KBM-7 (cell line): ENCODE data around the gene ATF7.
"Not testable (repeated sequence)": the region's sequence is repeated elsewhere in the genome, so short reads cannot be mapped to it uniquely, and the experiment has no call there.

ENCODE experiments used
- DNase-seq: peaks from one replicate; pipeline ENCODE4 v3.0.0-alpha.2; 2015
- in situ Hi-C: fragments of 300-500 bp; cut with MboI; formaldehyde crosslinking; loops from 2 replicates; pipeline ENCODE4 v1.14.3; 2020; ENCODE audit warnings: low sequenced_read_pairs, low pct_unique_long_range_greater_than_20kb, mixed read lengths

ATF7 gene

DNA sequence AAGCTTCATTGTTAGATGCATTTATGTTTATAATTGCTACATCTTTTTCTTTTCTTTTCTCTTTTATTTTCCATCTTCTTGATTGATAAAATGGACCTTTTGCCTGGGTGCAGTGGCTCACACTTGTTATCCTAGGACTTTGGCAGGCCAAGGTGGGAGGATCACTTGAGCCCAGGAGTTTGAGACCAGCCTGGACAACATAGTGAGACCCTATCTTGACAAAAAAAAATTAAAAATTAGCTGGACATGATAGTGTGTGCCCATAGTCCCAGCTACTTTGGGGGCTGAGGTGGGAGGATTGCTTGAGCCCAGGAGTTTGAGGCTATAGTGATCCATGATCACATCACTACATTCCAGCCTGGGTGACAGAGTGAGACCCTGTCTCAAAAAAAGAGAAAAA, 9.5 kb upstream of the ATF7 start:
- DNase-seq, in situ Hi-C loops: not testable (repeated sequence)

DNA sequence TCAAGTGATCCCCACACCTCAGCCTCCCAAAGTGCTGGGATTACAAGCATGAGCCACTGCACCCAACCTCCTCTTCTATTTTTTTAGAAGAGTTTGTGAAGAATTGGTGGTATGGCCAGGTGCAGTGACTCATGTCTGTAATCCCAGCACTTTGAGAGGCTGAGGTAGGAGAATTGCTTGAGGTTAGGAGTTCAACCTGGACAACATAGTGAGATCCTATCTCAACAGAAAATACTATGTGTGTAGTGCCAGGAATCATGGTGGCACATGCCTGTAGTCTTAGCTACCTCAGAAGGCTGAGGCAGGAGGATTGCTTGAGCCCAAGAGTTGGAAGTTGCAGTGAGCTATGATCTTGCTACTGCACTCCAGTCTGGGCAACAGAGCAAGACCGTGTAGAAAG, 5.5 kb upstream of the ATF7 start:
- in situ Hi-C loops: no loop called here
- DNase-seq: no peak

DNA sequence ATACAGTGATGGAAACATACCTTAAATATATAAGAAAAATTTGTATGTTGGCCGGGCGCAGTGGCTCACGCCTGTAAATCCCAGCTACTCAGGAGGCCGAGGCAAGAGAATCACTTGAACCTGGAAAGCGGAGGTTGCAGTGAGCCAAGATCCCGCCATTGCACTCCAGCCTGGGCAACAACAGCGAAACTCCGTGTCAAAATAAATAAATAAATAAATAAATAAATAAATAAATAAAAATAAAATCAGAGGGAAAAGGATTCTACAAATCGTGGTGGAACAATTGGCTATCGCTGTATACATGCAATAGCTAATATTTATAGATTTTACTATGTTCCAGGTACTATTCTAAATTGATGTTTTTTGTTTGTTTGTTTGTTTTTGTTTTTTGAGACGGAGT, 1.7 kb upstream of the ATF7 start:
- in situ Hi-C loops: no loop called here
- DNase-seq: no peak

DNA sequence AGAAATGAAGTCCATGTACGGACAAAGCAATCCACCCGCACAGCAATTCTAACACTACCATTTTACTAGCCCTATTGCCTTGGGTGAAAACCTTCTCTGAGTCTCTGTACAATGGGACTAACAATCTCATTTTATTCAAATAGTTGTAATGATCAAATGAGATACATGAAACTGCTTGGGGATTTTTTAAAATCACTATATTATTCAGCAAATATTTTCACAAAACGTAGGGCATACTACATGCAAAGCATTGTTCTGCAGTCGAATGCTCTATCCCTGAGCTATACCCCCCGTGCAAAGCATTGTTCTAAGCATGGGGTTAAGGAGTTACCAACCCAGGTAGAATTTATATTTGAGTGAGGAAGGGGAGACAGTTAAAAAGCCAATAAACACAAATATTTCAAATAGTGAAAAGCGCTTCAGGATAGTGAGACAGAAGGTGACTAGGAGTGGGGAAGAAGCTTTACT, 554 bp upstream of the ATF7 start:
- in situ Hi-C loops: no loop called here
- no peak for DNase-seq

DNA sequence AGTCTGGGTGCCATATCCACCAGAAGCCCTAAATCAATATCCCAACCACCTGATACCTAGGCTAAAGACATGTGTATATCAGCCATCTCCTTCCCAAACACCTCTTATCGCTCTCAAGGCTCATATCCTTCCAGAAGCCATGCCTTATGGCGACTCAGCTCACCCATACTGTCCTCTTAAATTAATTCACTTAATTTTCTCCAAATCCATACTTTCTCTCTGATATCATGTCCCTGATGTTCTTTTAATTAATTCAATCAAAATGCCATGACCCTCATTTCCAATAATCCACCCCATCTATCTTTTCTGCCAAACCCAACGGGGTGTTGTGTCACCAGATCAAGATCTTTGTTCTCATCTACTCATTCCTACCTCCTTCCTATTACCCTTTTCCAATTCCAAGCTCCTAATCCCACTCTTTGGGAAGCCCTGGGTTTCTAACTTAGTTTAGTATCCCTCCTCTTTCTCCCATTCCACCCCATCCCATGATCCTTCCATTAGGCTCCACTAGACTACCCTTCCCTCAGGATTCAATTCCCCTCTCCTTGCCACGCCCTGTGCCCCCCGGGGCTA, 723 bp downstream of the ATF7 start:
- no peak for DNase-seq
- in situ Hi-C loops: no loop called here

DNA sequence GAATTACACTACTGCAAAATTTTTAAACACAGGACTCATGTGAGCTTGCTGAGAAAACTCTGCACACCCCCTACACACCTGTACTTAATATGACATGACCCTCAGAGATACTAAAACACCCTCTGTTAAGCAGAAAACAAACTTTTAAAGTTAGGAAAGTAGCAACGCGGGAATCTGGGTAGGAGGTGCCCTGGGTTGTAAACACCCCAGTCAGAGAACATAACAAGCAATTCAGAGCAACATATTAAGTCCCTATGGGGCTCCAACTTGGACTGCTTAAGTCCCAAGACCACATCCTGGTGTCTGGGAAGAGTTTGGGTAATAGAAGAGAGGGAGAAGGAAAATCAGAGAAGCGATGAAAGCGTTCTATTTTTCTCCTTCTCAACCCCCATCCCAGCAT, 1.2 kb downstream of the ATF7 start:
- in situ Hi-C loops: no loop called here
- DNase-seq: no peak

DNA sequence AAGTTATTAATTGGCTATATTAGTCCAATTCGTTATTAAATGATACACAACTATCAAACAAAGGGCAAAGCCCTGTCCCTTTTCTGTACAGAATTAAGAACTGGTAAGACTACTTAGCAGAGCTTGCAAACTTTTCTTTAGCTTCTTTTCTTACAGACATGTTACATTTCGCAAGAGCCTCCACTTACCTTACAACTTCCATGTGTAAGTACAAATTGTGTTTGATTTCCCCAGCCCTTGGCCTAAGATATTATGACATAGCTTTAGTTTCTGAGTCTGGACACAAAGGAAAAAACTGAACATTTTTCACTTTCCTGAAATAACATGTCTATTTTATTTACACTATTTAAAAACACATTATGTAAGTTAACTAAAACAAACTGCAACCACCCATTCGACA, 1.7 kb downstream of the ATF7 start:
- in situ Hi-C loops: no loop called here
- DNase-seq: no peak

DNA sequence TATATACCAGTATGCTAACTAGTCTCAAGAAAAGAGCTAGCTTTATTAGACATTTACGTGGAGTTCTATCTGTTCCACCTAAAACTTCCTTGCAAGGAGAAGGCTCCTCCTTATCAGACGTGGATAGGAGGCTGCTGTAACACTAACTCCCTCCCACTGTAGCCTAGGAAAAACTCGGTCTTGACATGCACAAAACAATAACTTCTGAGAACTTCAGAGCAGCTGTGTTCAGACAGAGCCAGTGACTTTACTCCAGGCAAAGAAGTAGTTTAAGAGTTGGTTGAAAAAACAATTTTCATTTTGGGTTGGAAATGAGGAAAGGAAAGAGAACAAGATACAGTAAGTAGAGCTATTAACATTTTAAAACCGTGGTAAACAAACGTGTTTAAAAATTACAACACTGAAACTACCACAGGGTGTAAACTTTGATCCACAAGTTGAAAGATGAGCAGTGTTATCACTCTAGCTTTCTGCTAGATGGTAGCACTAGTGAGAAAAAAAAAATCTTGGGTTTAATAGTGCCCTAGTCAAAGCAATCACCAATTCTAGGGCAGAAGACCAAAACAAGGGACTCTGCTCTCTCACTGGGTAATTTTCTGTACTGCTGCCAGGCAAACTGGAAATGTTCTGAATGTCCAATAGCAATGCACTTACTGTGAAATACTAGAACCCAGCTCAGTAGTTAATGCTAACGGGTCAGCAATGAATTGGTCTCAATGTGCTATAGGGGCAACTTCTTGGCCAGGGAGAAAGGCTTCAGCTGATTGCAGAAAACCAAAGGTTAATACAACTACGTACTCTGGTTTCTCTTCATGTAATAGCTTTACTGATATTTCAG, 2.4 kb downstream of the ATF7 start:
- peak; percentile 57 for DNase-seq

DNA sequence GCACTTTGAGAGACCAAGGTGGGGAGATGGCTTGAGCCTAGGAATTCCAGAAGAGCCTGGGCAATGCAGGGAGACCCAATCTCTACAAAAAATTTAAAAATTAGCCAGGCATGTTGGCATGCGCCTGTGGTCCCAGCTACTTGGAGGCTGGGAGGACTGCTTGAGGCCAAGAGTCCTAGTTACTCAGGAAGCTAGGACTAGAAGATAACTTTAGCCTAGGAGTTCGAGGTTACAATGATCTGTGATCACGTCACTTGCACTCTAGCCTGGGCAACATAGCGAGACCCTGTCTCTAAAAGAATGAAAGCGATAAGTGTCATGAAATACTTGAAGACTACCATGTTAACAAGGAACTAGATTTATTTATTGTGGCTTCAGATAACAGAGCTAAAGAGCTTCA, 3.5 kb downstream of the ATF7 start:
- in situ Hi-C loops: no loop called here
- no peak for DNase-seq

More for the DNA sequence above, 2.4 kb downstream of the ATF7 start:
- in situ Hi-C loops: no loop called here

DNA sequence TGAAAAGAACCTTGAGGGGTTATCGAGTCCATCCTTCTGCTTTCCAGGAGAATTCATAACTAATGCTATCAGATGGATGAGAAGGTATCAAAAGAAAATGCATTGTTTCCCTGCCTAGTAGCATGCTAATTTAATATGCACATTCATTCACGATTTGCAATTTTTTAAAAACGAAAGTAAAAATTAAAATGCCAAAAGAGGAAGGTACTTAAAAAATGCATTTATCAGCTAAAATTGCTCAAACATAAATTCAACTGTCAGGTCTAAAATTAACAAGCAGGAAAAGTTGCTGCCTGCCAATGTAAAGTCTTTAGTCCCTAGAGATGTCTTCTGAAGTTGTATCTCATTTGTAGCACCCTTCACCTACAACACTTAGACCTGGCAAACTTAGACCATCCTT, 7.9 kb downstream of the ATF7 start:
- peak; percentile 53 for DNase-seq
- in situ Hi-C loops: no loop called here

- no peak for DNase-seq
- in situ Hi-C loops: no loop called here
Measured at GRCh38 chr12:53617700-53618099, 8.5 kb downstream of the ATF7 start.

DNA sequence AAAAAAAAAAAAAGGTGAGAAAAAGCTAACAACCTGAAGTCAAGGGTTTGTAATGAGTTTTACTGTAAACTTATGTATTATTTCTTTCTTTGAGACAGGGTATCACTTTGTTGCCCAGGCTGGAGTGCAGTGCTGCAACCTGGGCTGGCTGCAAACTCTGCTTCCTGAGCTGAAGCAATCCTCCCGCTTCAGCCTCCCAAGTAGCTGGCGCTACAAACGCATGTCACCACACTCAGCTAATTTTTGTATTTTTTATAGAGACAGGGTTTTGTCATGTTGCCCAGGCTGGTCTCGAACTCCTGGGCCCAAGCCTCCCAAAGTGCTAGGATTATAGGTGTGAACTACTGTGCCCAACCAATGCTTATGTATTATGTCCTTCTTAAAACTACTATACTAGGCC, 9.2 kb downstream of the ATF7 start:
- DNase-seq: no peak

DNA sequence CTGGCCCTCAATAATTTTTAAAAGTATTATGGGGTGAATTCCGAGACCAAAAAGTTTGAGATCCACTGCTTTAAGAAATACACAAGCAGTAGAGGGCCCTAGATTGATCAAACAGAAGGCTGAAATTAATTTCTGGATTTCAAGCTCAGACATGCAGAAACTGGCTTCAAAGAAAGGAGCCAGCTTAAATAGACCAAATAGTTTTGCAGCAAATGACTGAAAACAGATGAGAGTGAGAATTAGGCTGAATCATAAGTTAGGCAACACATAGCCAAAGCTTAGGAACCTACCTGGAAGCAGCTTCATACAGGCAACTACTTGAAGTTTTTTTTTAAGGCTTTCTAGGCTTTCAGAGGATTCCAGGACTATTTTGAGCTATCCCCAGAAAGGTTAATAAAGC, 12.4 kb downstream of the ATF7 start:
- no peak for DNase-seq

More for the DNA sequence above, 9.2 kb downstream of the ATF7 start:
- in situ Hi-C loops: no loop called here

DNA sequence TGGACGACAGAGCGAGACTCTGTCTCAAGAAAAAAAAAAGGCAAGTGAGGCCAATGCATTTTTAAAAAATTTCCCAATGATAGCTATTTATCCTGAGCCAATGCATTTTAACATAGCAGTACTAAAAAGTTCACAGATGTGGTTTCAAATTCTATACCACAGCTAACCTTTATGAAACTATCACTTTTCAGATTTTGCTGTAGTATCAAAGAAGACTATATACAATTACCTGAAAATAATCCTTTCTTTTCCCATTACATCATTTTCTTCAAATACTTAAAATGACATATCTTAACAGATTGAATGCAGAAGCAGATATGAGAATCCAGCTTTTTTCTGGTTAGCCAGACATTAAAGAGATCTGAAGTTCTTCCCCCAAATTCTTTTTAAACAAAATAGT, 13.2 kb downstream of the ATF7 start:
- no peak for DNase-seq
- in situ Hi-C loops: no loop called here

More for the DNA sequence above, 12.4 kb downstream of the ATF7 start:
- in situ Hi-C loops: no loop called here

GRCh38 chr12:53611304-53611703, 14.9 kb downstream of the ATF7 start:
- in situ Hi-C loops: no loop called here
- DNase-seq: no peak

- in situ Hi-C loops, DNase-seq: not testable (repeated sequence)
Measured at GRCh38 chr12:53606688-53607087, 19.5 kb downstream of the ATF7 start.

DNA sequence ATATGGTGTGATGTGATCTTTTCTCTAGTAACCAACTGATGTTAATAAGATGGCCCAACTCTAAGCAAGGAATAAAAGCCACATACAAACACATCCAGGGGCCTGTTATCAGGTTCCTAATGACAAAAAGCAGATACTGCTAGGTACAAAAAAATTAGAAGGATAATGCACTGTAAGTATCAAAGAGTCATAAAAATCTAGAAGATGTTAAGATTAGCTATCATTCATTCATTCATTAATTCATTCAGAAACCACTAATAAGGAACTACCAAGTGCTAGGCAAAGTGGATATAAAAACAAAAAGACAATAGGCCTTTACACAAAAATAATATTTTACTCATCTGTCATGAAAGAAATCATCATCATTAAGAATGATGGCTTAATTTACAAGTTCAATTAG, 21.6 kb downstream of the ATF7 start:
- in situ Hi-C loops: no loop called here
- DNase-seq: no peak

DNA sequence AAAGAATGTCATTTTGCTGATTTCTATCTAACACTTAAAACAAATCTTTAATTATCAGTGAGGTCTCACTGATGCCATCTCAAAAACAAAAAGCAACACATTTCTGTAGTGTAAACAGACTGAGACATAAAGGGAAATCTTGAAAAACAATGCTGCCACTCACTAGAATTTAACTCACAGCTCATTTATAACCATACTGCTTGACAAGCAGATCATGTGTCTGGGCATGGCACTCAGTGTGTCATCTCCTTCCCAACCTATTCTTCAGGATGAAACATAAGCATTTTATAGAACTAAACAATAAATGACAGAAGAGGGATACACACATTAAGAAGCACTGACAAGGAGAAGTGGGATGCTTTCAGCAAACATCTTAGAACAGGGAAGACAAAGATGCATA, 22.4 kb downstream of the ATF7 start:
- in situ Hi-C loops: no loop called here
- no peak for DNase-seq

GRCh38 chr12:53603196-53603595, 23.0 kb downstream of the ATF7 start:
- in situ Hi-C loops: no loop called here
- DNase-seq: no peak

- in situ Hi-C loops: no loop called here
- DNase-seq: no peak
Measured at GRCh38 chr12:53602176-53602864, 23.9 kb downstream of the ATF7 start.
